PC-9 (cell line): ENCODE measurements around the gene LTK.

Experiments used
- EZH2 ChIP-seq: fragments of 200-600 bp; sonication (generic); IDR thresholded peaks from 2 replicates; pipeline ENCODE4 v1.8.0; 2017; ENCODE audit warnings: antibody characterized with exemption, low read depth
- TF ChIP-seq, protein P1 (sequence below): fragments of 200-600 bp; sonication (generic); conservative IDR thresholded peaks from 2 replicates; pipeline ENCODE4 v1.6.1; 2017; ENCODE audit warnings: mixed run types, antibody characterized with exemption, mild to moderate bottlenecking, moderate library complexity

DNA sequence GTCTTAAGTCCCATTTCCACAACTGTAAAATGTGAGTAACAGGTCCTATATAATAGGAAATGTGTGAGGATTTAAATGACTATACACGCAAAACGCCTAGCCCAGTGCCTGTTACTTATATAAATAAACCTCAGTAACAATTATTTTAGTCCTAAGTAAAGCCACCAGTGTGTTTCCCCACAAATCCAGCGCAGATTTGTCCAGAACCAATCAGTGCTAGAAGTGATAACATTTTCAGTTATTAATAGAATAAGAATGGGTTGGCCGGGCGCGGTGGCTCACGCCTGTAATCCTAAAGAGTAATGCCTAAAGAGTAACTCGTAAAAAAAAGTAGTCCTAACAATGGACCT lies 29.9 kb upstream of the LTK start:
- TF ChIP-seq, protein P1, sequence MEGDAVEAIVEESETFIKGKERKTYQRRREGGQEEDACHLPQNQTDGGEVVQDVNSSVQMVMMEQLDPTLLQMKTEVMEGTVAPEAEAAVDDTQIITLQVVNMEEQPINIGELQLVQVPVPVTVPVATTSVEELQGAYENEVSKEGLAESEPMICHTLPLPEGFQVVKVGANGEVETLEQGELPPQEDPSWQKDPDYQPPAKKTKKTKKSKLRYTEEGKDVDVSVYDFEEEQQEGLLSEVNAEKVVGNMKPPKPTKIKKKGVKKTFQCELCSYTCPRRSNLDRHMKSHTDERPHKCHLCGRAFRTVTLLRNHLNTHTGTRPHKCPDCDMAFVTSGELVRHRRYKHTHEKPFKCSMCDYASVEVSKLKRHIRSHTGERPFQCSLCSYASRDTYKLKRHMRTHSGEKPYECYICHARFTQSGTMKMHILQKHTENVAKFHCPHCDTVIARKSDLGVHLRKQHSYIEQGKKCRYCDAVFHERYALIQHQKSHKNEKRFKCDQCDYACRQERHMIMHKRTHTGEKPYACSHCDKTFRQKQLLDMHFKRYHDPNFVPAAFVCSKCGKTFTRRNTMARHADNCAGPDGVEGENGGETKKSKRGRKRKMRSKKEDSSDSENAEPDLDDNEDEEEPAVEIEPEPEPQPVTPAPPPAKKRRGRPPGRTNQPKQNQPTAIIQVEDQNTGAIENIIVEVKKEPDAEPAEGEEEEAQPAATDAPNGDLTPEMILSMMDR = no peak
- no peak for TF ChIP-seq EZH2
